Measurements from ENCODE around the gene ZBTB32. TPM values are rescaled to one million over a fixed set of nuclear protein-coding genes. Genes with fewer than 3 reads are reported as not detected.

ZBTB32 gene
- total and polyA plus RNA-seq, 2 of the 8 experiments (the other 6 are each of a cell fraction or from before 2014, with no cell fraction given) = 0.11 to 0.50 TPM

GRCh38 chr19:35744430-35745327 is 40.3 kb downstream of the ZBTB32 start (continued):
- TF ChIP-seq RNF2 (IDR thresholded peaks at IDR 0.05; ENCODE audit: borderline replicate concordance, low read depth, low read length, missing control alignments, poor library complexity, severe bottlenecking) (no peak), YY1 (IDR thresholded peaks at IDR 0.05; ENCODE audit: low read depth, low read length) (no peak), CBX5 (IDR thresholded peaks at IDR 0.05; ENCODE audit: low read depth, low read length) (no peak), KDM1A (IDR thresholded peaks at IDR 0.05; ENCODE audit: borderline replicate concordance, low read length) (no peak), ZNF274 (IDR thresholded peaks at IDR 0.05; ENCODE audit: borderline replicate concordance, extremely low read depth, low read length) (no peak), RBBP5 (IDR thresholded peaks at IDR 0.05; ENCODE audit: borderline replicate concordance, low read depth, low read length) (no peak), KDM5A (IDR thresholded peaks at IDR 0.05; ENCODE audit: low read length) (no peak), USF2 (IDR thresholded peaks at IDR 0.05; ENCODE audit: low read length) (no peak), SIX5 (IDR thresholded peaks at IDR 0.05; ENCODE audit: low read depth, low read length) (no peak), RXRA (IDR thresholded peaks at IDR 0.05; ENCODE audit: insufficient read depth, low read depth, low read length) (no peak), SUZ12 (IDR thresholded peaks at IDR 0.05; ENCODE audit: low read length) (no peak), CTBP2 (IDR thresholded peaks at IDR 0.05; ENCODE audit: borderline replicate concordance, insufficient read depth, insufficient read length, low read length) (no peak), NRF1 (IDR thresholded peaks at IDR 0.05; ENCODE audit: low read depth, low read length) (no peak), ATF2 (IDR thresholded peaks at IDR 0.05; ENCODE audit: low read length) (no peak), EGR1 (IDR thresholded peaks at IDR 0.05; ENCODE audit: borderline replicate concordance, low read depth, low read length) (no peak), GABPA (IDR thresholded peaks at IDR 0.05; ENCODE audit: borderline replicate concordance, insufficient read depth, low read length) (no peak), BRCA1 (IDR thresholded peaks at IDR 0.05; ENCODE audit: low read depth, low read length) (no peak), SIN3A (conservative IDR thresholded peaks at IDR 0.05 in 1 of 2, IDR thresholded peaks at IDR 0.05 in 1 of 2; ENCODE audit: low read depth in 1 of 2, low read length in 2 of 2) (0 out of 4 replicates have a peak, but pooled peaks have one; percentile 32 to 37), SIRT6 (IDR thresholded peaks at IDR 0.05; ENCODE audit: low read length) (no peak), MAFK (IDR thresholded peaks at IDR 0.05; ENCODE audit: low read depth, low read length) (no peak)
